Stimulated activated CD8-positive, alpha-beta memory T cell treated with anti-CD3 and anti-CD28 coated beads, Interleukin-15, amount 100 ng/mL, for 1 hour (primary cell): ENCODE data around the gene RUVBL1.

Experiments
- DNase-seq: peaks from one replicate; pipeline ENCODE4 v3.0.0-alpha.2; 2020; ENCODE audit warnings: low read depth

Gene RUVBL1

DNA sequence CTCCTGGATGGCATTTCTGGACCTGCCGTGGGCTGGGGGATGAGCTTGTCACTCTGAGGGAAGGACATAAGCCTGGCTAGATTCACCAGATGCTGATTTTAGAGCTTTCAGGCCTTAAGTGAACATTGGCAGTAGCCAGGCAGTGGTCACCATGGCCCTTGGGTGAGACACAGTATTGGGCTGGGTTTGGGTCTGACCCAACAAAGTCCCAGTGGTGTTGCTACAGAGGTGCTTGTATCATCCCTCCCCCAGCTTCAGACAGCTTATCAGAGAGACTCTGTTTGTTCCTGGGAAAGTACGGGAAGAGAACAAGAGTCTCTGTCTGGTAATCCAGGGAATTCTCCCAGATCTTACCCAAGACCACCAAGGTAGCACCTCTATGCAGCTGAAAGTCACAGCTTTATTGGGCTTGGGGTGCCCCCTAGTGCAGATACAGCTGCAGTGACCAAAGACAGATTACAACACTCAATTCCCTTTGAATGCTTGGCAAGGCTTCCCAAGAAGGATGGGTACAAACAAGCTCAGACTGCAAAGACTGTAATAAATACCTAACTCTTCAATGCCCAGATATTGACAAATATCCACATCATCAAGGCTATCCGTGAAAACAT lies 9.8 kb upstream of the RUVBL1 start:
- no peak for DNase-seq

DNA sequence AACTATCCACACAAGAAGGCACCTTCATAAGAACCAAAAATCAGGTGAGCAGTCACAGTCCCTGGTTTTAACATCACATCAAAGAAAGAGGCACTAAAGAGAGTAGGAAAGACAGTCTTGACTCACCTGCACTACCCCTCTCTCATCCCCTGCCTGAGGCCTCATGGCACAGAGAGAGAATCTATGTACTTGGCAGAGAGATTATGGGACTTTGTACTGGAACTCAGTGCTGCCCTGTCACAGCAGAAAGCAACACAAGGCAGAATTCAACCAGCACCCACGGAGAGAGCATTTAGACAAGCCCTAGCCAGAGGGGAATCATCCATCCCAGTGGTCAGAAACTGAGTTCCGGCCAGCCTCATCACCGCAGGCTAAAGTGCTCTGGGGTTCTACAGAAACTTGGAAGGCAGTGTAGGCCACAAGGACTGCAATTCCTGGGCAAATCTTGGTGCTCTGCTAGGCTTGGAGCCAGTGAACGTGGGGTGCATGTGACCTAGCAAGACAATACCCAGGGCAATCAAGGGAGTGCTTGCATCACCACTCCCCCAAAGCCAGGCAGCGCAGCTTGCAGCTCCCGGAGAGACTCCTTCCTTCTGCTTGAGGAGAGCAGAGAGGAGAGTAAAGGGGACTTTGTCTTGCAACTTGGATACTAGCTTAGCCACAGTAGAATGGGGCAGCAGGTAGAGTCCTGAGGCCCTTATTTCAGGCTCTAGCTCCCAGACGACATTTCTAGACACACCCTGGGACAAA lies 8.5 kb upstream of the RUVBL1 start:
- DNase-seq = no peak

DNA sequence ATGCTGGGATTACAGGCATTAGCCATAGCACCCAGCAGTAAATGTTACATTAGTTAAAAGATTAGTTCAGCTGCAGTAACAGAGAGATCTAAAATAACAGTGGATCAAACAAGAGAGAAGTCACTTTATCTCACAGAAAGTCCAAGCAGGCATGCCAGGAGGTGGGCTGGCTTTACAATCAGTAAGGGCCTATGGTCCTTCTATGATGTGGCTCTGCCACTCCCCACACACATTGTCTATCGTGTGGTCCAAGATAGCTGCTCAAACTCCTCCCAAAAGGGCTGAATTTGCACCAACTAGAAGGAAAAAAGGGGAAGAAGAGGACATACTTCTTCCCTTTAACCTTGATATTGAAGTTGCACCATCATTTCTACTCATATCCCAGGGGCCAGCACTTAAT lies 4.6 kb upstream of the RUVBL1 start:
- DNase-seq = no peak

DNA sequence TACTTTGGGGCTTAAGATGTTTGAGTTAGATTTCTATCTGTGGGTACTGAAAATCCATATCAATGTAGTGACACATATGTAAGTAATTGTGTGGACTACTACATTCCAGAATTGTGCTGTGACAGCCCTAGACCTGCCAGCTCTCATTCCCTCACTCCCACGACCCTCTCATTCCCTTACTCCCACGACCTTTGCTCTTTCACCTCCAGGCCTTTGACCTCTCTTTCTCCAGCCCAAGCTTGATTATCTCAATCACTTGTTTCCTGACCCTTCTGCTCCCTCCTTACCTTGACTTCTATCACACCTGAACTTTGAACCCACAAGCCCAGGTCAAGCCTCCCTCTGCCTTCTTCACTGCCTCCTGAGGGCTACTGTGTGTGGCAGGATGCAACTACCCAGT lies 3.6 kb upstream of the RUVBL1 start:
- DNase-seq = no peak

DNA sequence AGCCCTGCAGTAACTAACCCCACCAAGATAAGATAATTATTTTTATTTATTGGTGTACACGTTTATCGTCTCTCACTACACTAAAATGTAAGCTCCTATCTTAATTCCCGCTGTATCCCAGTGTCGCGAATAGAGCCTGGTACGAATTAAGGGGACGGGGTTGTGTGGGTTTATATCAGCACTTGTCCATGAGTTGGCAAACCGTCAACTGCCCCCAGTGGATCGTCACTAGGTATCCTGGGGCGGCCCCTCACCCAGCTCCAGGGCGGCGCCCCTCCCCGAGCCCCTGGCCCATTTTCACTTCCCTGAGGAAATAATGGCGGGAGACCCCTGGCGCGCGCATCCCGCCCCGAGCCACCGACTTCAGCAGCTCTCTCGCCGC lies 465 bp downstream of the RUVBL1 start:
- no peak for DNase-seq

DNA sequence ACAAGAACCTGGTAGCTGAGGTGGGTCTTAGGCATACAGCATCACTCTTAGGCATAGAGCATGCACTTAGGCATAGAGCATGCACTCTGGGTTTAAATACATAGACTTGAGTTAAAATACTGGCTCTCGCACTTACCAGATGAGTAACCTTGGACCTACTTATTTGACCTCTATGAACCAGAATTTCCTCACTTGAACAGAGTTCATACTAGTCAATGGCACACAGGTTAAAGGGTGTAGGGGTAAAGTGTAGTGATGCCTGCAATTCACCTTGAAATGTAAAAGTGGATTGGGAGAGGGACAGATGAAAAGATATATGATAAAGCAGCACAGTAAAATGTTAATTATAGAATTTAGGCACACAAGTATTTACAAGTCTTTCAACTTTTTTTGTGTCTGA lies 1.6 kb downstream of the RUVBL1 start:
- no peak for DNase-seq

DNA sequence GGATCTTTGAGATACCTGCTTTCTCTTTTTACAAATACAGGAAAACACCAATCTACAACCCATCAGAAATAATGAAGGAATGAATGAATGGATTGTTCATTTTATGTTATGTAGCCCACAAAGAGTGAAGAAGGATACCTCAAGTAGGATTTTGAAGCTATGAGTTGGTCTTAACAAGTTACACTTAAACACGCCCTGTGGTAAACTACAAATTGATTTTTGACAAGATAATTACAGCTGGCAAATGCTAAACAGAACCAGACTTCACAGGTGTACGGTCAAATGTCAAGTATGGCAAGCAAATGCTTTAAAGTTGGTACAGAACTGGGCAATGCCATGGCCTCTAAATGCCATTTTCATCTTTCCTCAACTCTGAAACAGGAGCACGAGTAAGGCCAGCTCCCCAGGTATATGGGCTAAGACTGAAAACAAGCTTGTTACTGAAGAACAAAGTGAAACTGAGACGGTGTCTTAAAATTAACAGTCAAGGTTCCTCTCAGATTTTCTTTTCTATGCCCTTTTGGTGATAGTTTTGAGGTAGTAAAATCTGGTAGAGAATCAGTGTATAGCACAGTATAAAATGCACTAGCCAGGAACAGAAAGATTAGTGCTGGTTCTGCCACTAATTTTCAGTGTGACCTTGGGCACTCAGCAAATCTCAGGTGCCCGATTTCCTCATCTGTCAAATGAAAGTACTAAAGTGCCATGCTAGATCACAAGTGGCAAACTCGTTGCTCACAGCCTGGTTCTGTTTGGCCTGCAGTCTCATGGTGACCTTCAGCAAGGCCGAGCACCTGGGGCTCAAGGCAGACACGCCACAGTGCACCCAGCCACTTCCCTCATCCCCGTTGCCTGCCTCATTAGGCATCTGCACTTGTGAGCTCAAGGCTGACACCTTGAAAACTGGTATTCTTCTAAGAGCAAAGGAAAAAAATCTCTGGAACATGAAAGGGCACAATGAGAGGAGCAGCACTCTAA lies 9.5 kb downstream of the RUVBL1 start:
- no peak for DNase-seq

DNA sequence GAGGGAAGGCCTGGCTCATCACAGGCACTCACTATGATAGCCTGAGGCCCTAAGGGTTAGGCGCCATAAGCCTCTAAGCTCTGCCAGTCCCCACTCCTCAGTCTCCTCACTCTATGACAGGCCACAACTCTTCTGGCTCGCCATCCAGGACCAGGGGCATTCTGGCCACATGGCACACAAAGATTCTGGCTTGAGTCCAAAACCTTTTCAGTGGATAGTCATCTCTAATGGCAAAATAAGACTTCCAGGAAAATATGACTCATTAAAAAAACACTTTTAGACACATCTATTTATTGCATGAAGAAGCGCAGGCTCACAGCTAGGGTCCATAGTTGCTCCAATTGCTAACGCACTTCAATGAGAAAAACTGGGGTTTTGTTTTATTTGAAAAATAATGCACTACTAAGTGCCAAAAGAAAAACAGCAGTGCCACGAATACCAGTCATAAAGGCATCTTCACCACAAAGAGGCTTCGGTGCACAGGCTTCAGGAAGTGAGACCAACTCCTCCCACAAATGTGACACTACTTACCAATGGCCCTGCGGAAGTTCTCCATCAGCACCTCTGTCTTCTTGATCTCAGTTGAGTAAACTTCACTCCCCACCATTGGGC lies 11.1 kb downstream of the RUVBL1 start:
- DNase-seq = no peak

DNA sequence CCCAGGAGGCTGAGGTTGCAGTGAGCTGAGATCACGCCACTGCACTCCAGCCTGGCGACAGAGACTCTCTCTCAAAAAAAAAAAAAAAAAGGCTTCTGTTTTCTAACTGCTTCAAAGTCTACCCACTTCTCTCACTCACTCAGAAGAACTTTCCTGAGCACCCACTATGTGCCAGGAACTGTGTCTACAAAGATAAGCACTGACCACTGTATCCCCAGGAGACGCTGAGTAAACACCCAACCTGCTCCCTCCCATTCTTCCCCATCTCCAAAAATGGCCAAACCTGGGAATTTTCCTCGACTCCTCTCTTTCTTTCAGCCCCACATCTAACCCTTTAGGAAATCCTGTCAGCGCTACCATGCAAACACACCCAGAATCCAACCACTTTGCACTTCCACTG lies 12.5 kb downstream of the RUVBL1 start:
- DNase-seq = no peak

DNA sequence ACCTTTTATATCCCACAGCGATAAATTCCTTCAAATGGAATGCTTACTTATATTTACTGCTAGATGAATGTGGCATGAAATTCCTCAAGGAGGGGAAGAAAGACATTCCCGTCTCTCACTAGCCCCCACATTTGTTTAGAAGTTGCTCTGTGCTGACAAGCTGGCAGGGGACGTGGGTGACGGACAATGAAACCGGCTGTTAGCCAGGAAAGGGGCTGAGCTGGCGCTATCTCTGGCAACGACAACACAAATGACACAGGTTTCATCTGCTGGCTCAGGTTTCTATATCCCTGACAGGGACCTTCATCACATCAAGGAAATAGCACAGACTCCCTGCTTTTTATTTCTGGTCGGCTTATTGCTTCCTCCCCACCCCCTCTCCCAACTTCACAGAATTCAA lies 15.8 kb downstream of the RUVBL1 start:
- no peak for DNase-seq

DNA sequence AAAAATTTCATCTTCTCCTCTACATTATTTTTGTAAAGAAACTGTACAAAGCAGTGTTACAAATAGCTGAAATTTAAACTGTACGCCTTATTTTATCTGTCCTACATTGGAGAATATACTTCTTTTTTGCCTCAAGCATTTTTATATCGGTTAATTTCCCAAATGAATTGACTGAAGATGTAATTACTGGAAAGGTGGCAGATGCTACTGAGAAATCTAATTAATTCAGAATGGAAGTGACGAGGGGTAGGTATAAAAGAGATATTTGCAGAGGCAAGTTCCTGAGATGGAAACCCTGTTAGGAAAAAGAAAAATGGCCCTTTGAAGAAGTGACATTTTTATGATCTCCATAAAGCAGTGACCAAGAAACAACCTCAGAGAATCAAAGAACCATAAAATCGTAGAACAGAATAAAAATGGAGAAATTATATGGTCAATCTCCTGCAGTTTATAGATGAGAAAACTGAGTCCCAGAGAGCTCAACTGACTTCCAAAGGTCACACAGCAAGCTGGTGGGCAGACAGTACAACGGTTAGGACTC lies 20.4 kb downstream of the RUVBL1 start:
- no peak for DNase-seq

DNA sequence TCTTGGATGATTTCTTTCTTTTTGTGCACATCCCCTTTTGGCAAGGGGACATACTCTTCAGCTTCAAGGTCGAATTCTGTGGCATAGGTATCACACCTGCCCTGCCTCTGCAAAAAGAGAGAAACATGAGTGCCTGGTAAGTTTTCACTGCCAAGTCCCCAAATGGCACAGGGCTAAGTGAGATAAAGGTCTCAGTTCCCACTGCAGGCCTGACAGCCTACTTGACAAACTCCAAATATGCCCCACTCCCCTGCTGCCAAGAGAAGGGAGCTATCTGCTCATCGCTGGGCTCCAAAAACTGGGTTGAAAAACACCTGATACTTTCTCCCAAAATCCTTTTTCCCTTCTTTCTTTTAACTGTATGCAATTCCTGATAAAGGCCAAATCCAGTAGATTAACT lies 23.0 kb downstream of the RUVBL1 start:
- no peak for DNase-seq

DNA sequence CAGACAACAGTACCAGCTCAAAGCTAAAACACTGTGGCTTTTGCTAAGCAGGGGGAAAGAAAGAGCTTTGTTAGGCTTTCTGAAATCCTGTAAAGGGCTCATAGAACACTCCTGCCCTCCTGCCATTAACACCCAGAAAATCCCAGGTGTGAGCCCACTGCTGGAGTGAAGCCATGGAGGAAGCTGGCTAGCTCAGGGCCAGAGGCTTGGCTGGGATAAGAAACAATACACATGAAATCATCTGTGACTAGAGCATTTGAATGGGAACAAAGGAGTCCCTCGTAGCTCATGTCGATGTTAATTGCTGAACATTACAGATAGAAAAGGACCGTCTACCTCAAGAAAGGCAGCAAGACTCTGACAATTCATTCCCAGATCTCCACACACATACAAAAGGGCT lies 23.5 kb downstream of the RUVBL1 start:
- DNase-seq = no peak

DNA sequence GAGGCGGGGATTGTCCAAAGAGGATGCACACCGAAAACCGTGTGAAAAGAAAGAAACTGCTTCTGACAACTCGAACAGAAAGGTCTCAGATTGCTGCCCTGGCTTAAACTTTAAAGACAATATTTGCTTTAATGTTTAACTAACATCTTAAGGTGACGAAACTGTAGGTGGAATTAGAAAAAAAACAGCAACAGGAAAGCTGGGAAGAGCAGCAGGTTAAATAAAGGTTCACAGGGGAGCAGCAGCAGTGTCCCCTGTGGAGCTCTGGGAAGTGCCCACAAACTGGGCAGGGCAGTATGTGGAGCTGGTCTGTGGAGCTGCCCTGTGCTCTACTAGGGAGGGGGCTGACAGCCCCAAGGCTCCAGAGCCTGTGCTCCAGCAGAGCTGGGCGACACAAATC lies 25.4 kb downstream of the RUVBL1 start:
- DNase-seq = no peak

DNA sequence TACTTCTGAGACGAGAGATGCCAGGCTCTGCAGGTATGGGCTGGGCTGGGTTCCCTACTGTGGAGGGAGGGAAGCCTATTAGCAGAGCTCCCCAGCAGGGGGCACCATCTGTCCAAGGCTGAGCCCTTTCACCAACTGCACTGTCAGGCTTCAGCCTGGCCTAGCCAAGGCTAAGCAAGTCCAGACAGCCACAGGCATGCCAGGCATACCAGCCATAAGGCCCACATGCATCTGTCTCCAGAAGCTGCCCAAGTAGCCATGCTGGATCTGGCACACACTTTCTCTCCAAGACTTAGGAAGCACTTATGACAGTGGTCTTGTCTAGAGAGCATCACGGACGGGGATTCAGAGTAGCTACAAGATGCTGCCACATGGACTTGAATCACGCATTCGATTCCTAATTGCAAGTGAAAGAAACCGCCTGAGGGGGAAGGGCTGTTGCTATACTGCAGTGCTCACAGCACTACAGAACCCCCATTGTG lies 28.3 kb downstream of the RUVBL1 start:
- peak; percentile 68 for DNase-seq

DNA sequence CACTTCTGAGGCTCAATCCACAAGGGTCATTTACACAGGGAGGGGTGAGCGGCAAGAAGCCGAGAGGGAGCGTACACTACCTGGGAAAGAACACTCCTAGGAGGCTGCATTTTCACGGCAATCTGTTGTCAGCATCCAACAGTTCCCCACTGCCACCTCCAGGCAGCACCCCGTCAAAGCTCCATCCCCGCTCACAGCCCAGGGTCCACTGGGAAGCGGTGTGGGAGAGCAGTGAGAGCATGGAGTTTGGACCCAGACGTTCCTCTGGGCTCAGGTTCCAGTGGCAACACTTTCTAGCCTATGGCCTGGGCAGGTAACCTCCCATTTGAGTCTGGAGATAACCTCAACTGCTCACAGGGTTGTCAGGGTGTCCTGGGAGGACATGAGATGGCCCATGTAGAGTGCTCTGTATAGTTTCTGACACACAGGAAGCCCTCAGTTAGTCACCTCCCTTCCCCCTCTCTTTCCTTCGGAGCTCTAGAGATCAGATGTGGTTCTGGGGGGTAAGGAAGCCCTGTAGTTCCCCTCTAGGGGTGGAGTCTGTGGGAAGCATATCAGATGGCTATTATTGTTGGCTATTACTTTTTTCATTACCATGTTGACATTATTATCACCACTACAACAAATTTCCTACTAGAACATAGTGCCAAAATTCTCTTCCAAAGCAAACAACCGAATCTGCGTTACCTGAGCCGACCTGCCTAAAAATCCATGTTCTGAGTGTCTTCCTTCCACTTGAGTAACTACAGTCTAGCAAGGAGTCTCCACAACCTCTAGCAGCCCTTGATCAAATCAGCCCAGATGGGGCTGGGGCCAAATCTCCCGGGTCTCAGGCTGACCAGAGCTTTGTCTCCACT lies 29.1 kb downstream of the RUVBL1 start:
- DNase-seq = no peak

DNA sequence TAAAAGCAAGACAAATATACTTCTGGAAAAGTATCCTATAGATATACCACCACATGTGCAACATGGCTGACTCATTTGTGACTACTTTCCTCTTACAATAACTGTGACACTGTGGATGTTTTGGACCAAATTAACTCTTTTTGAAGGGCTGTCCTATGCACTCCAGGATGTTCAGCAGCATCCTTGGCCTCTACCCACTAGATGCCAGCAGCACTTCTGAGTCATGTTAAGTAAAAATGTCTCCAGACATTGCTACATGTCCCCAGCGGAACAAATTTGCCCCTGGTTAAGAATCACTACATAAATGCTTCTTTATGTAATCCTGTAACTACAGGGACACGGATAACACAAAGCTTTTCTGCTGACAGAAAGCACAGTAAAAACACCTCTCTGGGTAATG lies 32.0 kb downstream of the RUVBL1 start:
- no peak for DNase-seq

DNA sequence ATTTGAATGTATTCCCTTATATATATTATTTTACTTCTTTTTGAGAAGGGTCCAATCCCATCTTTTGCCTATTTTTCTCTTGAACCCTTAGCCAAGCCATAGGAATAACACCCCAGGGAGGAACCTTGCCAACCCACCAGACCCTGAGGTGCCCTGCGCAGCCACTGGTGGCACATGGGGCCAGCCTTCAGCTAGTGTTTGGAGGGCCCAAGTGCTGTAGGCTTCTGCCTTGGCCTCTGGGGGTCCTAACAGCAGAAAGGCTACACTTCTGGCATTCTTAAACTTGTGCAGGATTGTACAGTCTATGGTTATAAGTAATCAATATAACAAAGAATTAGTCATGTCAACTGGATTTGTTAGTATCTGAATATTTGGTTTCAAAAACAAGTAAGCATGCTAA lies 34.5 kb downstream of the RUVBL1 start:
- no peak for DNase-seq

DNA sequence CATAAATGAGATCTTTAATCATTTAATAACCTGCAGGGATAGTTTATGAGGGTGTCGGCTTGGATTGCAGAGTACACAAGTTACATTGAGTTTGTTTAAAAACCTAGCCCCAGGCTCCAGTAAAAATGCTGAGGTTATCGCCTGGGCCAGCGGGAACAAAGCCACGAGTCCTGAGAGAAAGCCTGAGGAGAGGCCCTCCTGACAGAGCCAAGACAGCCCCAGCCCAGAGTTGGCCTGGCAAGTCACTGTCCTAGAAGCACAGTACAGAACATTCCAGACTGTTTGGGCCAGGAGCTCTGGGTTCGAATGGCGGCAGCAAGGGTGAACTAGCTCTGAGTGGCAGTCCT lies 39.0 kb downstream of the RUVBL1 start:
- DNase-seq = no peak

DNA sequence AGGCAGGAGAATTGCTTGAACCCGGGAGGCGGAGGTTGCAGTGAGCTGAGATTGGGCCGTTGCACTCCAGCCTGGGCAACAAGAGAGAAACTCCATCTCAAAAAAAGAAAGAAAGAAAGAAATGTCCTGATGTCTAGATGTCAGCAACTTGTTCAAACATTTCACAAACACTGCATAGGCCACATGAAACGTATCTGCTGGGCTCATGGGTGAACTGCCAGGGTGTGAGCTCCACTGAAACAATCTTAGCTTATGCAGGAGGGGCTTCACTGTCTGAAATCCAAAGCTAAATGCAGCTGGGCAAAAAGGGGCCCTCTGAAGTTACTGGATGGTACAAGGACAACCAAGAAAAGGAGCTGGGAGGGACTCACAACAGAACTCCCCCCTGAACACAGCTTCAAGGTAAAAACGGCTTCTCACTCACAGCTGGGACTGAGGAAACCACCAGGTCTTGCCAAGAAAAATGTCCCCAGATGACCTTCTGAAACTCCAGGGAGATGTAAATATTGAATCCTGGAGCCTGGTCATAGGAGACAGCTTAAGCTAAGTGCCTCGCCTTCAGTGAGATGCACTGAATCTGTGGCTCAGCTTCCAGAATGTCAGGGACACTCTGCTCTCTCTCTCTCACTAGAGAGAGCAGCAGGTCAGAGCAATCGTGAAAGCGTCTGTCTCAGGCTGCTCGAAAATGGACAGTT lies 39.5 kb downstream of the RUVBL1 start:
- DNase-seq = no peak

DNA sequence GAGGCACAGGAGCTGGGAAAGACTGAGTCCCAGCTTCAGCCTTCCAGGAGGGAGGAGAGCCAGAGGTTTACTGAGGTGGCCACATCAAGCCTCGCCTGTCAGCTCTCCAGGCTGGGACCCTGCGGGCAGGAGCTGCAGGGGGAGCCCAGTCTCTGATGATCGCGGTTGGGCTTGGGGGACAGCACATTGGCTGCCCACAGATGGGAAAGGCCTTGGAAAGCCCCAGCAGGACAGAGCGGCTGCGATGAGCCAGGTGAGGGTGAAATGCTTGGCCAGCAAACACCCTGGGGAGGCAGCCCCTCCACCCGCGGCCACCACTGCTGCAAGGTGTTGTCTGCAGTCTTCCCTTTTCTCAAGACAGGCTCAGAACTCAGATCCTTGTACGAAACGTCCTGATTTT lies 40.2 kb downstream of the RUVBL1 start:
- no peak for DNase-seq
